ENCODE measurements around the gene BAIAP2.

- no peak for TF ChIP-seq CTCF (IDR thresholded peaks at IDR 0.05; ENCODE audit: insufficient read depth, low read length, poor library complexity, severe bottlenecking)
- no peak for TF ChIP-seq EZH2phosphoT487 (conservative IDR thresholded peaks at IDR 0.05; ENCODE audit: low read length)
Measured at GRCh38 chr17:81115749-81116464, 81.0 kb downstream of the BAIAP2 start.

All from SU-DHL-6 (cell line).